SK-N-SH (cell line): ENCODE data around the gene SCT. TPM values are rescaled to one million over a fixed set of nuclear protein-coding genes. Genes with fewer than 3 reads are reported as not detected.

Source experiments
- CTCF ChIA-PET: fragments of 300-600, 350-600 bp; formaldehyde crosslinking; extraction: SDS; loops from one replicate; lab custom pipeline; 2021; lab: Yijun Ruan, JAX
- POLR2A ChIA-PET: fragments of 350-600 bp; sonication (Branson Sonifier 250); formaldehyde crosslinking; extraction: SDS; loops from one replicate; lab custom pipeline; 2020; ENCODE audit warnings: antibody characterized with exemption, inconsistent platforms; lab: Yijun Ruan, JAX
- DNase-seq: peaks from one replicate; pipeline ENCODE4 v3.0.0; 2012
- H2AFZ ChIP-seq: fragments of 200-600 bp; sonication (generic); 2 replicates; pipeline ENCODE4 v1.8.1; 2016; ENCODE audit warnings: antibody characterized with exemption, mild to moderate bottlenecking, low read depth
- H3F3A ChIP-seq: fragments of 200-600 bp; sonication (generic); replicated peaks from 2 replicates; pipeline ENCODE3; 2016; ENCODE audit warnings: antibody characterized with exemption, mild to moderate bottlenecking; ENCODE audit not compliant: insufficient read depth
- H3K27ac ChIP-seq, 2 experiments: fragments of 200-500 bp in 1 of 2; fragments of 200-600 bp in 1 of 2; sonication (Bioruptor generic) in 1 of 2; sonication (generic), shearing (Covaris generic) in 1 of 2; 2 replicates each; pipeline versions ENCODE4 v1.5.1 to v1.6.1; 2014 to 2016; ENCODE audit warnings: low read depth in 2 of 2, inconsistent platforms in 1 of 2, low read length in 1 of 2, mild to moderate bottlenecking in 1 of 2, mixed read lengths in 1 of 2
- H3K27me3 ChIP-seq: fragments of 200-600 bp; sonication (generic), shearing (Covaris generic); 2 replicates; pipeline ENCODE4 v1.6.1; 2016; ENCODE audit warnings: mixed run types; ENCODE audit not compliant: insufficient read depth
- H3K36me3 ChIP-seq, 2 experiments: fragments of 200-500 bp in 1 of 2; fragments of 200-600 bp in 1 of 2; sonication (Bioruptor generic) in 1 of 2; sonication (generic) in 1 of 2; replicated peaks in 1 of 2; 2 replicates each; pipeline versions ENCODE3 to v1.5.1; 2014 to 2016; ENCODE audit warnings: low read length in 1 of 2, mild to moderate bottlenecking in 1 of 2; ENCODE audit not compliant: insufficient read depth in 2 of 2, control insufficient read depth in 1 of 2
- H3K4me1 ChIP-seq, 2 experiments: fragments of 200-500 bp in 1 of 2; fragments of 200-600 bp in 1 of 2; sonication (Bioruptor generic) in 1 of 2; sonication (generic), shearing (Covaris generic) in 1 of 2; 2 replicates each; pipeline versions ENCODE4 v1.5.1 to v1.6.1; 2014 to 2016; ENCODE audit warnings: low read depth in 1 of 2, low read length in 1 of 2, mixed run types in 1 of 2; ENCODE audit not compliant: insufficient read depth in 2 of 2, control insufficient read depth in 1 of 2
- H3K4me2 ChIP-seq: fragments of 200-600 bp; sonication (generic), shearing (Covaris generic); 2 replicates; pipeline ENCODE4 v1.6.1; 2017; ENCODE audit warnings: mixed run types
- H3K4me3 ChIP-seq, 2 experiments: fragments of 200-500 bp in 1 of 2; fragments of 200-600 bp in 1 of 2; sonication (Bioruptor generic) in 1 of 2; sonication (generic), shearing (Covaris generic) in 1 of 2; 2 replicates each; pipeline versions ENCODE4 v1.5.1 to v1.8.1; 2014 to 2016; ENCODE audit warnings: low read depth in 2 of 2, inconsistent platforms in 1 of 2, low read length in 1 of 2, mild to moderate bottlenecking in 1 of 2, mixed read lengths in 1 of 2, moderate library complexity in 1 of 2
- H3K79me2 ChIP-seq: fragments of 200-600 bp; sonication (generic); 2 replicates; pipeline ENCODE4 v1.8.1; 2017; ENCODE audit warnings: mild to moderate bottlenecking; ENCODE audit not compliant: insufficient read depth
- H3K9ac ChIP-seq: fragments of 200-600 bp; sonication (generic); 2 replicates; pipeline ENCODE4 v1.6.1; 2017; ENCODE audit warnings: mixed run types
- H3K9me2 ChIP-seq: fragments of 200-600 bp; sonication (generic); 2 replicates; pipeline ENCODE4 v1.6.1; 2017; ENCODE audit warnings: mixed run types
- H3K9me3 ChIP-seq: fragments of 200-600 bp; sonication (generic); 2 replicates; pipeline ENCODE4 v1.6.1; 2017; ENCODE audit warnings: mixed run types, mild to moderate bottlenecking, moderate library complexity
- H4K20me1 ChIP-seq: fragments of 200-600 bp; sonication (generic); 2 replicates; pipeline ENCODE4 v1.6.1; 2017; ENCODE audit warnings: mild to moderate bottlenecking, mixed run types; ENCODE audit not compliant: insufficient read depth
- FOSL2 ChIP-seq: IDR thresholded peaks from 2 replicates; pipeline ENCODE4 v1.4.0; 2012; ENCODE audit warnings: low read depth, mild to moderate bottlenecking, moderate library complexity, borderline replicate concordance
- FOXJ3 ChIP-seq: sonication (generic); formaldehyde crosslinking; IDR thresholded peaks from 2 replicates; pipeline ENCODE4 v1.5.1; 2020; ENCODE audit warnings: mild to moderate bottlenecking, missing genetic modification reagents
- GABPA ChIP-seq: IDR thresholded peaks from 2 replicates; pipeline ENCODE4 v1.4.0; 2012; ENCODE audit warnings: low read depth, mild to moderate bottlenecking
- GATA2 ChIP-seq: sonication (generic); formaldehyde crosslinking; IDR thresholded peaks from 2 replicates; pipeline ENCODE4 v1.5.0; 2020; ENCODE audit warnings: mild to moderate bottlenecking, missing genetic modification reagents
- IRF3 ChIP-seq: fragments of 150-350 bp; IDR thresholded peaks from 2 replicates; pipeline ENCODE4 v1.6.1; 2016; ENCODE audit warnings: mild to moderate bottlenecking, low read depth, low read length
- MEF2A ChIP-seq: IDR thresholded peaks from 2 replicates; pipeline ENCODE4 v1.4.0; 2012; ENCODE audit warnings: low read depth, borderline replicate concordance
- MXI1 ChIP-seq: IDR thresholded peaks from 2 replicates; pipeline ENCODE4 v1.6.1; 2012; ENCODE audit warnings: mild to moderate bottlenecking, low read depth, low read length, improper control_type of control experiment
- NFIC ChIP-seq: IDR thresholded peaks from 2 replicates; pipeline ENCODE4 v1.4.0; 2012; ENCODE audit warnings: borderline replicate concordance
- NRF1 ChIP-seq: IDR thresholded peaks from 2 replicates; pipeline ENCODE4 v1.6.1; 2012; ENCODE audit warnings: low read depth, mild to moderate bottlenecking, low read length
- POLR2AphosphoS5 ChIP-seq: IDR thresholded peaks from 2 replicates; pipeline ENCODE4 v1.6.1; 2012; ENCODE audit warnings: low read depth, low read length
- RXRA ChIP-seq: IDR thresholded peaks from 2 replicates; pipeline ENCODE4 v1.4.0; 2012; ENCODE audit warnings: low read depth, mild to moderate bottlenecking, borderline replicate concordance
- TCF12 ChIP-seq: IDR thresholded peaks from 2 replicates; pipeline ENCODE4 v1.4.0; 2012
- WGBS: methylation state at CpG from one replicate; pipeline ENCODE4 v1.1.6; 2017; ENCODE audit warnings: low lambda C conversion rate; 5-methylcytosine and 5-hydroxymethylcytosine counted together
- polyA plus RNA-seq, 3 experiments: library from polyadenylated mRNA; depleted of rRNA; stranded (reverse); fragments of >200 nt; gene quantifications; 2 replicates each; pipeline ENCODE4 v1.2.3, GENCODE V29; 2012
- TF ChIP-seq, protein P1 (sequence below): IDR thresholded peaks from 2 replicates; pipeline ENCODE4 v1.6.1; 2012; ENCODE audit warnings: mild to moderate bottlenecking, low read depth, low read length, moderate library complexity
- TF ChIP-seq, protein P2 (sequence below): IDR thresholded peaks from 2 replicates; pipeline ENCODE4 v1.4.0; 2012; ENCODE audit warnings: low read depth
- TF ChIP-seq, protein P3 (sequence below): fragments of 150-350 bp; IDR thresholded peaks from 2 replicates; pipeline ENCODE4 v1.6.1; 2017; ENCODE audit warnings: antibody characterized with exemption, low read length, low read depth, borderline replicate concordance

Gene SCT
- polyA plus RNA-seq, 1 of the 3 experiments (the other 2 are of a cell fraction), result not detected

- TF ChIP-seq, protein P1, sequence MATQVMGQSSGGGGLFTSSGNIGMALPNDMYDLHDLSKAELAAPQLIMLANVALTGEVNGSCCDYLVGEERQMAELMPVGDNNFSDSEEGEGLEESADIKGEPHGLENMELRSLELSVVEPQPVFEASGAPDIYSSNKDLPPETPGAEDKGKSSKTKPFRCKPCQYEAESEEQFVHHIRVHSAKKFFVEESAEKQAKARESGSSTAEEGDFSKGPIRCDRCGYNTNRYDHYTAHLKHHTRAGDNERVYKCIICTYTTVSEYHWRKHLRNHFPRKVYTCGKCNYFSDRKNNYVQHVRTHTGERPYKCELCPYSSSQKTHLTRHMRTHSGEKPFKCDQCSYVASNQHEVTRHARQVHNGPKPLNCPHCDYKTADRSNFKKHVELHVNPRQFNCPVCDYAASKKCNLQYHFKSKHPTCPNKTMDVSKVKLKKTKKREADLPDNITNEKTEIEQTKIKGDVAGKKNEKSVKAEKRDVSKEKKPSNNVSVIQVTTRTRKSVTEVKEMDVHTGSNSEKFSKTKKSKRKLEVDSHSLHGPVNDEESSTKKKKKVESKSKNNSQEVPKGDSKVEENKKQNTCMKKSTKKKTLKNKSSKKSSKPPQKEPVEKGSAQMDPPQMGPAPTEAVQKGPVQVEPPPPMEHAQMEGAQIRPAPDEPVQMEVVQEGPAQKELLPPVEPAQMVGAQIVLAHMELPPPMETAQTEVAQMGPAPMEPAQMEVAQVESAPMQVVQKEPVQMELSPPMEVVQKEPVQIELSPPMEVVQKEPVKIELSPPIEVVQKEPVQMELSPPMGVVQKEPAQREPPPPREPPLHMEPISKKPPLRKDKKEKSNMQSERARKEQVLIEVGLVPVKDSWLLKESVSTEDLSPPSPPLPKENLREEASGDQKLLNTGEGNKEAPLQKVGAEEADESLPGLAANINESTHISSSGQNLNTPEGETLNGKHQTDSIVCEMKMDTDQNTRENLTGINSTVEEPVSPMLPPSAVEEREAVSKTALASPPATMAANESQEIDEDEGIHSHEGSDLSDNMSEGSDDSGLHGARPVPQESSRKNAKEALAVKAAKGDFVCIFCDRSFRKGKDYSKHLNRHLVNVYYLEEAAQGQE, result no peak
- TF ChIP-seq NRF1, result no peak
- no peak for TF ChIP-seq FOSL2
- no peak for TF ChIP-seq GATA2
- TF ChIP-seq IRF3, result no peak
- no peak for TF ChIP-seq MEF2A
Observed at GRCh38 chr11:586376-587316, 40.3 kb downstream of the SCT start (continued).

GRCh38 chr11:584287-584686 is 42.7 kb downstream of the SCT start:
- no peak for DNase-seq
- Histone ChIP-seq H3K9ac (no peak overlapping the region), H3K9me3 (no peaks in the 10 kb centered on the region), H3K4me3 (no peak overlapping the region), H3K79me2 (peaks cover 73% of the 10 kb centered on the region), H3F3A (peaks cover 12% of the 10 kb centered on the region), H3K27ac (no peak overlapping the region), H3K4me2 (no peak overlapping the region), H2AFZ (no peak overlapping the region), H4K20me1 (peaks cover 89% of the 10 kb centered on the region), H3K9me2 (no peaks in the 10 kb centered on the region), H3K27me3 (no peaks in the 10 kb centered on the region), H3K4me1 (peaks cover 0 to 4% of the 10 kb centered on the region in 2 experiments; a peak in 1 of 4 replicates), H3K36me3 (peaks cover 24 to 39% of the 10 kb centered on the region in 2 experiments)
- CTCF ChIA-PET, result interaction anchor here (1.8 kb wide), 1 partner anchor 29 kb away, joined by 5 read pairs; no protein-coding TSS in a partner anchor
- WGBS, result 98% methylated on average over 6 of the region's 10 CpGs
- POLR2A ChIA-PET, result no interaction called here
- TF ChIP-seq RXRA, result no peak
- TF ChIP-seq MXI1, result no peak
- no peak for TF ChIP-seq FOXJ3 (CRISPR knock-in tag)
- TF ChIP-seq NFIC, result no peak
- TF ChIP-seq GABPA, result no peak
- no peak for TF ChIP-seq POLR2AphosphoS5
- TF ChIP-seq, protein P2, sequence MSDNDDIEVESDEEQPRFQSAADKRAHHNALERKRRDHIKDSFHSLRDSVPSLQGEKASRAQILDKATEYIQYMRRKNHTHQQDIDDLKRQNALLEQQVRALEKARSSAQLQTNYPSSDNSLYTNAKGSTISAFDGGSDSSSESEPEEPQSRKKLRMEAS, result no peak
- no peak for TF ChIP-seq TCF12
- TF ChIP-seq, protein P3, sequence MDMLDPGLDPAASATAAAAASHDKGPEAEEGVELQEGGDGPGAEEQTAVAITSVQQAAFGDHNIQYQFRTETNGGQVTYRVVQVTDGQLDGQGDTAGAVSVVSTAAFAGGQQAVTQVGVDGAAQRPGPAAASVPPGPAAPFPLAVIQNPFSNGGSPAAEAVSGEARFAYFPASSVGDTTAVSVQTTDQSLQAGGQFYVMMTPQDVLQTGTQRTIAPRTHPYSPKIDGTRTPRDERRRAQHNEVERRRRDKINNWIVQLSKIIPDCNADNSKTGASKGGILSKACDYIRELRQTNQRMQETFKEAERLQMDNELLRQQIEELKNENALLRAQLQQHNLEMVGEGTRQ, result no peak
- TF ChIP-seq FOSL2, result no peak
